NT2/D1 (cell line): ENCODE data around the gene AQP4.

Experiments used
- YY1 ChIP-seq: IDR thresholded peaks from 2 replicates; pipeline ENCODE4 v1.6.1; 2011; ENCODE audit not compliant: insufficient read length, insufficient read depth
- ZNF274 ChIP-seq: IDR thresholded peaks from 2 replicates; pipeline ENCODE4 v1.6.1; 2011; ENCODE audit warnings: mild to moderate bottlenecking, low read depth, low read length

DNA sequence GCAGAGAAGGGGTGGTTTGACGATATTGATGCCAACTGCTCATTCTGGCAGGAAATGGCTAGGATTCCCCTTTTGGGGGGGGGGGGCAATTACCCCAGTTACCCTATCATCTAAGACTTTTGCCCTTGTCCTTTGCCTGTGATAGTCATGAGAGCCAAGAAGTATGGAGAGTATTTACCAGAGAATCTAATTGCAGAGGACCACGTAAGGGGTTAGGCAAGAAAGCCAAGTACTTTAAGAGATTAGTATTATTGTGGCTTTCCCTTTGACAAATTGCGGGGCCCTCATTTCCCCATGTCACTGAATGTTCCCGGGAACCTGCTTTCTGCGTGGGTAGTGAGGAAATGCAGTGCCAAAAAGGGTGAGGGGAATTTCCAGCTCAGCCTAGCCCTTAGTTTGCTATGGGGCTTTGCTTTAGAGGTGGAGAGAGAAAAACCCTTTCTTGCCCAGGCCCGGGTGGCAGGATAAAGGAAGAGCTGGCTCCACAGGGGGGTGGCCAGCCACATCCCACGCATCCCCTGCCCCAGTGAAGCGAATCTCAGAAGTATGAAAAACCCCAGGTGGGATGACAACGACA is 1.5 kb downstream of the AQP4 start:
- TF ChIP-seq YY1 (no peak), ZNF274 (no peak)
